ENCODE results near the gene PRSS22. TPM values are rescaled to one million over a fixed set of nuclear protein-coding genes. Genes with fewer than 3 reads are reported as not detected.

The PRSS22 gene
- total RNA-seq, 1 donor from 2014 or later = not detected

GRCh38 chr16:2852731-2853507 is 5.1 kb downstream of the PRSS22 start:
- DNase-seq (ENCODE audit: low read depth) = no peak

GRCh38 chr16:2852003-2852730 is 5.8 kb downstream of the PRSS22 start:
- DNase-seq (ENCODE audit: low read depth) = no peak

DNA sequence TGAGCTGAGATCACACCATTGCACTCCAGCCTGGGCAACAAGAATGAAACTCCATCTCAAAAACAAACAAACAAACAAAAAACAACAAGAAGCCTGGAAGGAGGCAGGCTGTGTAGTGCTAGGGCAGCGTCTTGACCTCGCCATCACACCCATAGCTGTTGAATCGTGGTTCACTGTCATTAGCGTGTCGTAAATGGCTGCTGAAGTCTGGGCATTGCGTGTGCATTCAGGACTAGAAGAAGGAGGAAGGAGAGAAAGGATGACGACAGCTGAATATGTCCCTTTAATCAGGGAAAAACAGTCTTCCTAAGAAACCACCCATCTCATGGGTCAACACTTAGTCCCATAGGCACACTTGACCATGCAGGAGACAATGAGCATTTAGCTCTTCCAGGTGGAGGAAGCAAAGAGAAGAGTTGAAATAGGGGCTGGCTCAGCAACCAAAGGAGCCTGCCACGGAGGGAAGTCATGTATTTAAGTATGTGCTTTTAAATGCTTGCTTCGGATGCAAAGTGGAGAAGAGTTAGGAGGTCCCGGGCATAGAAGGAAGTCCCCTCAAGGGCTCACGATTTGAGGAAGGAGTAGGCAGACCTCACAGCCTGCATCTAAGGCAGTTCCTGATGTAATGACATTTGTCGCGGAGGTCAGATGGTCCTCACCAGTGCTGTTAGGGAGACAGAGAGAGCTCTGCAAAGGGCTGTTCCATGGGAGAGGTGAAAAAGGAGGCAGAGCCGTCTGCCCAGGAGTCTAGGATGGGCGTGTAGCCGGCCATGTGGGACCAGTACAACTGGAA is 8.8 kb downstream of the PRSS22 start:
- DNase-seq (ENCODE audit: low read depth) = no peak

- no peak for DNase-seq (ENCODE audit: low read depth)
Observed at GRCh38 chr16:2846511-2847310, 11.3 kb downstream of the PRSS22 start.

DNA sequence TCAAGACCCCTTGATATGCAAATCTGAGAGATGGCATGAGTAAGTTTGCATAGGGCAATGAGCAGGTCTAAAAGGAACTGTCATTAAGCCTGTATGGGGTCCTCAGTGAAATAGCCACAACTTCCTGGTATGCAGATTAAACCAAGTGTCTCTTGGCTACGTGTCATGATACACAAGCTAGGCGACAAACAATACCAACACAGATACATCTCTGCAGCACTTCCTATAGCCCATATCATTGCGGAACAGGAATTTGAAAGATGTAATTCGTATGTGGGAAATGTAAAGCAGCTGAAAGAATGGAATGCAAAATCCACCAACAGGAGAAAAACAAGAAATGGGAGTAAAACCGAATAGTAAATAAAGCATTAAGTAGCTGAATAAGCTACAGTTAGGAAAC is 12.9 kb downstream of the PRSS22 start:
- DNase-seq (ENCODE audit: low read depth) = no peak

- DNase-seq (ENCODE audit: low read depth) = no peak
Observed at GRCh38 chr16:2843526-2843925, 14.4 kb downstream of the PRSS22 start.

DNA sequence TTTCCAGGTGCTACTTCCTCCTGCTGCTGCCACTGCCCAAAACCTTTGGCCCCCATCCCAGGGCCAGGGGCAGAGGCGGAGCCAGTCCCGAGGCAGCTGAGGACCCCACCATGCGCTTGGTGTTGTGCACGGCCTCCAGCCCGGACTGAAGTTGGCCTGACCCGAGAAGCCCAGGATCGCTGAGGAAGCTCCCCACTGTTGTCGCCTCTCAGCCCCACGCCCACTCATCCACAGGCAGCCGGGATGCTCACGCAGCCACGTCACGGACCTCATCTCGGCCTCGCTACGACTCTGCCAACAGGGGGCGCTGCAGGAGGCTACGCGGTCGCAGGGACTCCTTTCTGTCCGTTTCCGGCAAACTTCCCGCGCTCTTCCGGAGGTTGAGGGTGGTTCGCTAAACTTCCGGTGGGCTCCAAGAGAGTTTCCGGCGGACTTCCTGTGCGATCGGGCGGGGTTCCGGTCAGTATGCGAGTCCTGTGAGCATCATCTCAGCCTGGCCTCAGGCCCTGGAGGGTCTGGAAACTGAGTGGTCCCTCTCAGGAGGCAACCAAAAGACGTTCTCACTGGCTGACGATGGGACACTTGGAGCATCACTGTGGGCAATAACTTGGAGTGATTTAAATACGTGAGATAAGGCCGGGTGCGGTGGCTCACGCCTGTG is 15.5 kb downstream of the PRSS22 start:
- no peak for DNase-seq (ENCODE audit: low read depth)

- no peak for DNase-seq (ENCODE audit: low read depth)
Observed at GRCh38 chr16:2841606-2842339, 16.2 kb downstream of the PRSS22 start.

- no peak for DNase-seq (ENCODE audit: low read depth)
Observed at GRCh38 chr16:2840914-2841313, 17.1 kb downstream of the PRSS22 start.

GRCh38 chr16:2839650-2840450 is 18.1 kb downstream of the PRSS22 start:
- no peak for DNase-seq (ENCODE audit: low read depth)

- peak; percentile 80 for DNase-seq (ENCODE audit: low read depth)
Observed at GRCh38 chr16:2838928-2839327, 19.0 kb downstream of the PRSS22 start.

GRCh38 chr16:2836646-2837508 is 21.1 kb downstream of the PRSS22 start:
- DNase-seq (ENCODE audit: low read depth) = no peak

DNA sequence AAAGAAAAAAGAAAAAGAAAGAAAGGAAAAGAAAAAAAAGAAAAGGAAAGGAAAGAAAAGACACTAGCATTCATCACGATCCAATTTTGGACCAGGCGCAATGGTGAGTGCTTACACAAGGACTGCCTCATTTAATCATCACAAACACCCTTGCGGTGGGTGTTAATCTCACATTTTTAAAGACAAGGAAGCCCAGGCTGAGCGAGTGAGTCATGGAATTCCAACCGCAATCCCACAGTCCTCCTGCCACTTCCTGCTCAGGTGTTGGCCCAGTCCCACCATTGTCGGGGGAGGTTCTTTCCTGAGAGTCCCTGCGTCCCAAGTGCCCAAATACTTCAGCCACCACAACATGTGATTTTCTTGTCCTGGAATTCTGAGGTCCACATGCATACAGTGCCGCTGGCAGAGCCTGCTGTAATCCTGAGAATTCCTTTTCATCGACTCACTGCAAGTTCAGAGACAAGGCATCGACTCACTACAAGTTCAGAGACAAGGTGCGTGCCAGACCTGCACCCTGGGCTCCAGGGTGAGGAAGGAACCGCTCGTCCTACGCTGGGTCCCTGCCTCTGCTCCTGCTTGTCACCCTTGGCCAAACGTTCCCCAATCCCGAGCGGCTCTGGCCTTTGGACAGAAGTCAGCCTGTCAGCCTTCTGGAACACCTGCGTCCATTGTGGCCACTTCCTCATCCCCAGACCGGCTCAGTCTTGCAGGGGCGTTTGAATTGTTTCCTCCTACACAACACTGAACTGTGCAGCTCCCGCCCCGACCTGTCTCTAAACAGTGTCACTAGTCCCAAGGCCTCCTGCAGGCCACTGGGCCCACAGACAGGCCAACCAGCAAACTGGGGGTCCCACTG is 22.1 kb downstream of the PRSS22 start:
- DNase-seq (ENCODE audit: low read depth) = peak; percentile 99

DNA sequence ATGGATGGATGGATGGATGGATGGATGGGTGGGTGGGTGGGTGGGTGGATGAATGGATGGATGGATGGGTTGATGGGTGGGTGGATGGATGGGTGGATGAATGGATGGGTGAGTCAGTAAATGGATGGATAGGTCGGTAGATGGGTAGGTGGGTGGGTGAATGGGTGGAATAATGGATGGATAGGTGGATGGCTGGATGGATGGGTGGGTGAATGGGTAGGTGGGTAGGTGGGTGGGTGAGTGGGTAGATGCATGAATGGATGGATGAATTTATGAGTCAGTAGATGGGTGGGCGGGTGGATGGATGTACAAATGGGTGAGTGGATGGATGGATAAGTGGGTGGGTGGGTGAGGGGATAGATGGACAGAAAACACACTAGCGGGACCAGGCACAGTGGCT is 23.0 kb downstream of the PRSS22 start:
- no peak for DNase-seq (ENCODE audit: low read depth)

GRCh38 chr16:2833776-2834175 is 24.2 kb downstream of the PRSS22 start:
- no peak for DNase-seq (ENCODE audit: low read depth)

GRCh38 chr16:2831203-2831602 is 26.8 kb downstream of the PRSS22 start:
- no peak for DNase-seq (ENCODE audit: low read depth)

DNA sequence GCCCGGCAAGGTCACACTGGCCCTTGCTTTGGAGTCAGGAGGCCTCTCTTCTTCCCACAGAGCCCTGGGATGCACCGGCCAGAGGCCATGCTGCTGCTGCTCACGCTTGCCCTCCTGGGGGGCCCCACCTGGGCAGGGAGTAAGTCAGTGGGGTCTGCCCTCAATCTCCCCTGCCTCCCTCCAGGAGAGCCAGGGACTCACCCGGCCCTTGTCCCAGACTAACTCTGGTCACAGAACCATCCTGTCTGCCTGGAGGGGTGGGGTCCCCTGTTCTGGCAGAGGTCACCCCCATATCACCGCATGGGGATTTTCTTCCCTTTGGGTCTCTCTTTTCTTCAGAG is 27.6 kb downstream of the PRSS22 start:
- no peak for DNase-seq (ENCODE audit: low read depth)
